ENCODE data around the gene SH3TC1.

Gene SH3TC1

GRCh38 chr4:8157496-8157895 is 41.6 kb upstream of the SH3TC1 start:
- no peaks in the 10 kb centered on the region for H3K27me3 ChIP-seq (ENCODE audit: low read depth, low read length)
- H3K27ac ChIP-seq (ENCODE audit: low read length): no peak overlapping the region
- peaks cover 0 to 25% of the 10 kb centered on the region in 2 donors for H3K4me1 ChIP-seq (ENCODE audit: control insufficient read depth in 1 of 2, insufficient read depth in 2 of 2, low read length in 2 of 2)
- no peaks in the 10 kb centered on the region for H3K36me3 ChIP-seq (ENCODE audit: control insufficient read depth in 1 of 2, insufficient read depth in 2 of 2, low read length in 2 of 2)
- H3K9me3 ChIP-seq (ENCODE audit: control insufficient read depth in 1 of 2, low read length in 2 of 2): no peaks in the 10 kb centered on the region
- H3K4me3 ChIP-seq (ENCODE audit: low read depth in 1 of 2, low read length in 2 of 2): peak overlapping the region; percentile 33 to 95

DNA sequence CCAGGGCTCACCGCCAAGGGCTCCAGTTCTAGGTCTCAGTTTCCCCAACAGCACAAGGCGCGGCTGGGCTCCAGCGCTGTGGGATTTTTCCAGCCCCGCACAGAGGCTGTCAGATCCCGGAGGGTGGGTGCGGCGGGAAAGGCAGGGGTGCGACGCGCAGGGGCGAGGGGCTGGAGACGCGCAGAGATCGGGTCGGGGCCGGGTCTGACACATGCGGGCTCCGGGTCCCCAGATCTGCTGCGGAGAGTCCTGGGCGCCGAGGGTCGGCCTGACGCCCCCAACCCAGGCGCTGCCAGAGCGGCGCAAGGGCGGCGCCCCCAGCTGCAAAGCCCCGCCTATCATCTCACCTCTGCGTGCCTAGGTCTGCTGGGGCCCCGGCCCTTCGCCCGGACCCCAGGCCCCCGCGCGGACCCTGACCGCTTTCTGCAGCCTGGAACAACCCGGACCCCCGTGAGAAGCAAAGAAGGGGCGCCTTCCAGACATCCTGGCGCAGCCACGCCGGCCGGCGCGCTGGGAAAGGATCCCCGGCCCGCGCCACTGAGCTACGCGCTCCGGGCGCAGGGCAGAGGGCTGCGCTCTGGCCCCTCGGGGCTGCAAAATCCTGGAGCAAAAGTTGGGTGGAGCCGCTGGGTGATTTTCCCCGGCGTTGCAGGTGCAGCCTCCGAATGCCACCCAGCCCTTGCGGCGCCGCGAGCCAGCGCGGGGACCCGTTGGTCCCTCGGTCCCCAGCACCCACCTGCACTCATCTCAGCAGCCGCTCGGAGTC is 41.0 kb upstream of the SH3TC1 start:
- Histone ChIP-seq H3K4me1 (ENCODE audit: control insufficient read depth in 1 of 2, insufficient read depth in 2 of 2, low read length in 2 of 2) (peaks cover 0 to 25% of the 10 kb centered on the region in 2 donors), H3K27me3 (ENCODE audit: low read depth, low read length) (no peaks in the 10 kb centered on the region), H3K4me3 (ENCODE audit: low read depth in 1 of 2, low read length in 2 of 2) (peak overlapping the region; percentile 33 to 95), H3K36me3 (ENCODE audit: control insufficient read depth in 1 of 2, insufficient read depth in 2 of 2, low read length in 2 of 2) (no peaks in the 10 kb centered on the region), H3K9me3 (ENCODE audit: control insufficient read depth in 1 of 2, low read length in 2 of 2) (no peaks in the 10 kb centered on the region), H3K27ac (ENCODE audit: low read length) (no peak overlapping the region)

DNA sequence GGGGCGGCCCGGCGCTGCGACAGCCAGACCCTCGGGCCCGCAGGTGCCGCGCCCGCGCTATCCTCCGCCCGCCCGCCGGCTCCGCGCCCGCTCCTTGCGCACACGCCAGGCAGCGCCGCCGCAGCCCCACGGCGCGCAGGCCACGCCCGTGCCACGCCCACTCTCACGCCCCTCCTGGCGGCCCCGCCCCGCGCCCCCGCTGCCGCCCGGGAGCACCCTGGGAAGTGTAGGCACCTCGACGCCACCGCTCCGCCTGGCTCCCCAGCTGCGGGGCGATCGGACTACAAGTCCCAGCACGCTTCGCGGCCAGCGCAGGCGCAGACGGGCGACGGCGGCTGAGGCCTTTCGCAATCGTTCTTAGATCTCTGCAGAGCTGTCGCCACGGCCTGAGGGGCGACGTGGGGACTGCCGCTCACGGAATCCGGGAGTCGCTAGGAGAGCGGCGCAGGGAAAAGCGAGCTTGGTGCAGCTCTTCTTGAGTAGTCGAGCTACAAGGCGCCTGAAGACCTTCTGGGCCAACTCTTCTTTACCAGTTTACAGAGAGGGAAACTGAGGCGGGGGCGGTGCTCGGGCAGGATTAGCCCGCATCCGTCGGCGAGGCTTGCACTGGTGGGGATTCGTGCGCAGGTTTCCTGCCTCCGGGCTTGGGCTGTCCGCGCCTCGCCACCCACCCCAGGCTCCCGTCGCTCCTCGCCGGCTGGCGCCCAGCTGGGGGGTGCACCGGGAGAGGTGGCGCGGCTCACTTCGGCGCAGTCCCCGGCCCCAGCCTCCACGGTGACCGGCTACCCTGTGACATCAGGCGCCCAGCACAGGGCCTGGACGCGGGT is 40.2 kb upstream of the SH3TC1 start, which contains the start of gene ABLIM2:
Gene ABLIM2, minus strand, starts transcription at position 104 of the 827 bp plus-strand sequence. CDS start 124 bp downstream, outside the sequence.
- Histone ChIP-seq H3K27me3 (ENCODE audit: low read depth, low read length) (no peaks in the 10 kb centered on the region), H3K4me1 (ENCODE audit: control insufficient read depth in 1 of 2, insufficient read depth in 2 of 2, low read length in 2 of 2) (peaks cover 0 to 25% of the 10 kb centered on the region in 2 donors), H3K9me3 (ENCODE audit: control insufficient read depth in 1 of 2, low read length in 2 of 2) (no peaks in the 10 kb centered on the region), H3K4me3 (ENCODE audit: low read depth in 1 of 2, low read length in 2 of 2) (peak within 1 kb of the TSS; percentile 82 to 95), H3K36me3 (ENCODE audit: control insufficient read depth in 1 of 2, insufficient read depth in 2 of 2, low read length in 2 of 2) (no peaks in the 10 kb centered on the region), H3K27ac (ENCODE audit: low read length) (no peak within 1 kb of the TSS)

DNA sequence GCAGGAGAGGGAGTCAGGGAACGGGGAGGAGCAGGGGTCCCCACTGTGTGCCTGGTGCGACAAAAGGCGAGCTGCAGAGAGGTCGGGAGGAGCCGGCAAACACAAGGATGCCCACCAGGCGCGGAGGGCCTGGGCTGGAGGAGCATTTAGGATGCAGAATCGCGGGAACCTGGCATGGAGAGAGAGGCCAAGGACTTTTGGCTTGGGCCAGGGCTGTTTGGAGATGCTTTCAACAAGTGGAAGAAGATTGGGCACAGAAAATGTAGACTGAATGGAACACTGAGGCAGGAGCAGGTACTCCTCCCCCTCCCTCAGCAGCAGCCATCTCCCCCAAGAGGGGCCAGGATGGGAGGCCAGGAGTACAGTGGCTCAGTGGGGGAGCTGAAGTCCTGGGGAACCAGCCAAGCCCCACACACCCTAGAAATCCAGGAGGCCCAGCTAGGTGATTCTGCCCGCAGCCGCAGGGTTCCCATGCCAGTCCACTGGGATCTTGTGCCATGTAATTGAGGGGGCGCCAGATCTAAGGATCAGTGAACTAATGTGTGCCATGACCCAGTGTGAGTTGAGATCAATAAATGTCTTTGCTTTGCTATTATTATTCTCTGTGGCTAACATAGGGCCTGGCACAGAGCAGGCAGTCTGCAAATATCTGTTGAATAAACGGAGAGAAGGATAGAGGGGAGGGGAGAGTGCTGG is 39.4 kb upstream of the SH3TC1 start:
- no peak overlapping the region for H3K27ac ChIP-seq (ENCODE audit: low read length)
- H3K4me3 ChIP-seq (ENCODE audit: low read depth in 1 of 2, low read length in 2 of 2): peak overlapping the region; percentile 82 to 95
- no peaks in the 10 kb centered on the region for H3K36me3 ChIP-seq (ENCODE audit: control insufficient read depth in 1 of 2, insufficient read depth in 2 of 2, low read length in 2 of 2)
- no peaks in the 10 kb centered on the region for H3K27me3 ChIP-seq (ENCODE audit: low read depth, low read length)
- no peaks in the 10 kb centered on the region for H3K9me3 ChIP-seq (ENCODE audit: control insufficient read depth in 1 of 2, low read length in 2 of 2)
- peaks cover 0 to 25% of the 10 kb centered on the region in 2 donors for H3K4me1 ChIP-seq (ENCODE audit: control insufficient read depth in 1 of 2, insufficient read depth in 2 of 2, low read length in 2 of 2)

DNA sequence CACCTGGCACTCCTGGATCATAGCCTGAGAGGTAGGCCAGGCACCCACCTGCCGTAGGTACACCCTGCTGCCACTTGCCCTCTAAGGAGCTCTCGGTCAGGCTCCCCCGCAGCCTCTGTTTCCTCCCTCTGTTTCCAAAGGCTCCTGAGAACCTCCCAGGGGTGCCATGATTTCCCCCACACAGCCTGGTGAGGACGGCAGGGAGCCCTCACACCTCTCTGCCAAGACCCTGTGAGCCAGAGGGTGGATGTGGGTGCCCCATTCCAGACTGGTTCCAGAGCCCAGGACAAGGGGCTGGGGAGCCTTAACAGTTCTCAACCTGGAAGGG is 38.9 kb upstream of the SH3TC1 start:
- Histone ChIP-seq H3K4me3 (ENCODE audit: low read depth in 1 of 2, low read length in 2 of 2) (peak overlapping the region in 1 of 2 donors; percentile 95), H3K27me3 (ENCODE audit: low read depth, low read length) (no peaks in the 10 kb centered on the region), H3K4me1 (ENCODE audit: control insufficient read depth in 1 of 2, insufficient read depth in 2 of 2, low read length in 2 of 2) (peaks cover 0 to 25% of the 10 kb centered on the region in 2 donors)

GRCh38 chr4:8160572-8160971 is 38.5 kb upstream of the SH3TC1 start:
- H3K36me3 ChIP-seq (ENCODE audit: control insufficient read depth in 1 of 2, insufficient read depth in 2 of 2, low read length in 2 of 2): no peaks in the 10 kb centered on the region
- H3K27me3 ChIP-seq (ENCODE audit: low read depth, low read length): no peaks in the 10 kb centered on the region
- H3K9me3 ChIP-seq (ENCODE audit: control insufficient read depth in 1 of 2, low read length in 2 of 2): no peaks in the 10 kb centered on the region
- H3K27ac ChIP-seq (ENCODE audit: low read length): no peak overlapping the region
- H3K4me3 ChIP-seq (ENCODE audit: low read depth in 1 of 2, low read length in 2 of 2): no peak overlapping the region
- peaks cover 0 to 25% of the 10 kb centered on the region in 2 donors for H3K4me1 ChIP-seq (ENCODE audit: control insufficient read depth in 1 of 2, insufficient read depth in 2 of 2, low read length in 2 of 2)

More for the DNA sequence above, 38.9 kb upstream of the SH3TC1 start:
- H3K27ac ChIP-seq (ENCODE audit: low read length): no peak overlapping the region
- no peaks in the 10 kb centered on the region for H3K9me3 ChIP-seq (ENCODE audit: control insufficient read depth in 1 of 2, low read length in 2 of 2)
- H3K36me3 ChIP-seq (ENCODE audit: control insufficient read depth in 1 of 2, insufficient read depth in 2 of 2, low read length in 2 of 2): no peaks in the 10 kb centered on the region

GRCh38 chr4:8162625-8163024 is 36.5 kb upstream of the SH3TC1 start:
- H3K4me1 ChIP-seq (ENCODE audit: control insufficient read depth in 1 of 2, insufficient read depth in 2 of 2, low read length in 2 of 2): peaks cover 0 to 21% of the 10 kb centered on the region in 2 donors
- no peaks in the 10 kb centered on the region for H3K36me3 ChIP-seq (ENCODE audit: control insufficient read depth in 1 of 2, insufficient read depth in 2 of 2, low read length in 2 of 2)
- H3K4me3 ChIP-seq (ENCODE audit: low read depth in 1 of 2, low read length in 2 of 2): no peak overlapping the region
- no peak overlapping the region for H3K27ac ChIP-seq (ENCODE audit: low read length)
- no peaks in the 10 kb centered on the region for H3K9me3 ChIP-seq (ENCODE audit: control insufficient read depth in 1 of 2, low read length in 2 of 2)
- no peaks in the 10 kb centered on the region for H3K27me3 ChIP-seq (ENCODE audit: low read depth, low read length)

DNA sequence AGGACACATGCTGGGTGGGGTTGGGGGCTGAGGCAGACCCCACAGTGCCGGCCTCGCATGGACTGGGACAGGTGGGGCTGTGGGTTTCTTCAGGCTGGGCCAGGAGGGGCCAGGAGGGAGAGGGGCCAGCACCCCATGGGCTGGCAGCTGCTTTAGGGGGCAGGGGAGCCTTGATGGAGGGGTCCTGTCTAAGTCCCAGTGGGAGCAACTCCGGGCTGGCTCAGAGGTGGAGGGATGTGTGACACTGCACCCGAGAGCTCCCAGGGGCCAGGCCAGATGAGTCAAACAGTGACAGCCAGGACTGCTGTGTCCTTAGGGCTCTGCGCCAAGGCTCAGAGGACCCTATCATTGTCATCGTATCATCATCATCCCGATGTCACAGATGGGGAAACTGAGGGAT is 36.1 kb upstream of the SH3TC1 start:
- Histone ChIP-seq H3K4me1 (ENCODE audit: control insufficient read depth in 1 of 2, insufficient read depth in 2 of 2, low read length in 2 of 2) (peaks cover 0 to 17% of the 10 kb centered on the region in 2 donors), H3K9me3 (ENCODE audit: control insufficient read depth in 1 of 2, low read length in 2 of 2) (no peaks in the 10 kb centered on the region), H3K4me3 (ENCODE audit: low read depth in 1 of 2, low read length in 2 of 2) (no peak overlapping the region), H3K27me3 (ENCODE audit: low read depth, low read length) (no peaks in the 10 kb centered on the region), H3K36me3 (ENCODE audit: control insufficient read depth in 1 of 2, insufficient read depth in 2 of 2, low read length in 2 of 2) (no peaks in the 10 kb centered on the region), H3K27ac (ENCODE audit: low read length) (no peak overlapping the region)

- Histone ChIP-seq H3K36me3 (ENCODE audit: control insufficient read depth in 1 of 2, insufficient read depth in 2 of 2, low read length in 2 of 2) (no peaks in the 10 kb centered on the region), H3K9me3 (ENCODE audit: control insufficient read depth in 1 of 2, low read length in 2 of 2) (peaks cover 0 to 5% of the 10 kb centered on the region in 2 donors), H3K27me3 (ENCODE audit: low read depth, low read length) (no peaks in the 10 kb centered on the region), H3K27ac (ENCODE audit: low read length) (no peak overlapping the region), H3K4me1 (ENCODE audit: control insufficient read depth in 1 of 2, insufficient read depth in 2 of 2, low read length in 2 of 2) (peaks cover 0 to 13% of the 10 kb centered on the region in 2 donors), H3K4me3 (ENCODE audit: low read depth in 1 of 2, low read length in 2 of 2) (no peak overlapping the region)
These were observed 35.5 kb upstream of the SH3TC1 start for GRCh38 chr4:8163436-8164193.

- Histone ChIP-seq H3K36me3 (ENCODE audit: control insufficient read depth in 1 of 2, insufficient read depth in 2 of 2, low read length in 2 of 2) (no peaks in the 10 kb centered on the region), H3K27ac (ENCODE audit: low read length) (no peak overlapping the region), H3K9me3 (ENCODE audit: control insufficient read depth in 1 of 2, low read length in 2 of 2) (peaks cover 0 to 8% of the 10 kb centered on the region in 2 donors), H3K27me3 (ENCODE audit: low read depth, low read length) (no peaks in the 10 kb centered on the region), H3K4me1 (ENCODE audit: control insufficient read depth in 1 of 2, insufficient read depth in 2 of 2, low read length in 2 of 2) (peaks cover 0 to 13% of the 10 kb centered on the region in 2 donors), H3K4me3 (ENCODE audit: low read depth in 1 of 2, low read length in 2 of 2) (no peak overlapping the region)
These were observed 34.9 kb upstream of the SH3TC1 start for GRCh38 chr4:8164194-8164565.

Measured in muscle layer of duodenum (tissue), 2 donors.